NCI-H774 (cell line): ENCODE data around the gene EED.
A peak's percentile ranks its signal among the peaks of the same experiment; 100 is the strongest.
"Not testable (repeated sequence)": the region's sequence is repeated elsewhere in the genome, so short reads cannot be mapped to it uniquely, and the experiment has no call there.

Experiments used
- DNase-seq: peaks from one replicate; lab custom pipeline; 2025; lab: John Stamatoyannopoulos, UW

EED gene

DNA sequence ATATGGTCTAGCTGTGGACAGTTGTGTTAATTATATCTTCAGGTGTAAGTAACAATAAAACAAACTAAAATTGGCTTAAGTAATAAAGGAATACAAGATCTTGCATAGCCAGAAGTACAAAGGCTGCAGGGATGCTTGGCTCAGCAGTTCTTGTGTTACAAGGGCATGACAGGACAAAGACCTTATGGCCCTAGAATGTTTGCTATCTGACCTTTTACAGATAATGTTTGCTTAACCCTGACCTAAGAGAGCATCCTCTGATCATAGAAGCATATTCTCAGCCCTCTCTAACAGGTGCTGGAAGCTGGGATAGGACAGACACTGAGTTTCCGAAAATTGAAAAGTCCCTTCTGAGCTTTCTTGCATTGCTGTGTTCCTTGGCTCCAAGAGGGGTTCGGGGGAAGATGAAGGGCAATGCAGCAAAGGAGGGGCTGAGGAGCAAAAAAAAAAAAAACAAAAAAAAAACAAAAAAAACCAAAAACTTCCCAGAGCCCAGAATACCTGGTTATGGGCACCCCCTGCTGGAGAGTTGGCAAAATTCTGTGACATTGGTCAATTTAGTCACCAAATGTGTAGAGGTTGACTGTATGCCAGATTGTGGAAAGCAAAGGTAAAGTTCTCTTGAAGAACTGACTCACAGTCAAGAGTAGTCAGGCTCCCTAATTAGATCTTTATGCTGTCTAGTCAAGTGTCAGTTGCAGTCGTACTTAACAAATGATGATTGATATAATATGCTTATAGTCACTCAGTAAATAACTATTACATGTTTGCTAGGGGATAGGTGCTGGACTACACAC lies 47.1 kb downstream of the EED start:
- peak; percentile 64 for DNase-seq

GRCh38 chr11:86292912-86293616 lies 48.5 kb downstream of the EED start:
- DNase-seq = no peak

- no peak for DNase-seq
These were observed 49.5 kb downstream of the EED start for GRCh38 chr11:86294026-86294425.

DNA sequence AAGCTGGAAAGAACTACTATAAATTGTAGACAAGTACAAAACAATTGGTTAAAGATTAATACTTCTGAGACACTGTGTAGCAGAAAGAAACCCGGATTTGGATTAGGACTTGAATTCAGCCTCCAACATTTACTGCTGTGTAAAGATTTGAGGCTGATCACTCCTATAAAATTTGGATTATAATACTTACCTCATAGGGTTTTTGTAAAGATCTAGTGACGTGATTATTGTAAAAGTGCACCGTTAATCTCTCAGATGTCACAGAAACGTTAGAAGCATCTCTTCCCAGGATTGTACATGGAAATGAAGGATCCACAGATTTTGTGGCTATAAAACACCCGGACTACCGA lies 57.2 kb downstream of the EED start:
- DNase-seq = no peak

- peak; percentile 98 for DNase-seq
These were observed 57.7 kb downstream of the EED start, which contains the start of gene HIKESHI for GRCh38 chr11:86302092-86302793. Gene HIKESHI, plus strand, starts transcription at chr11:86302240. Its CDS starts 209 bp downstream, at chr11:86302449.

DNA sequence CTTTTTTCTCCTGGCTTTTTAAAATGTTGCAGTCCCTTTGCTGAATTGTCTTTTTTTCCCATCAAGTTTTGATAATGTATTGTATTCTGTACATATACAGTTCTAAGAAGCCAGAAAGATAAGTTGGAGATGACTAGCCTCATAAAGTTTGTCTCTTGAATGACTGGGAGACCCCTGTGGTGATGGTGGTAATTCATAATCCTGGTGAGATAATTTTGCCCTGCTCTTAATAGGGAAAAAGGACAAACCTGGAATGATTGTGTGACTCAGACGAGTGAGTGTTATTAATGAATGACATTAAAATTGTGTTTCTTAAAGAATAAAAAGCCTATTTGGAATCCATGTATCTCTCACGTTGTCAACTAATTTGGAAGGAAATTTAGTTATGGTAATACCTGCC lies 58.7 kb downstream of the EED start:
- DNase-seq = no peak

GRCh38 chr11:86308710-86309109 lies 64.2 kb downstream of the EED start:
- not testable (repeated sequence) for DNase-seq

DNA sequence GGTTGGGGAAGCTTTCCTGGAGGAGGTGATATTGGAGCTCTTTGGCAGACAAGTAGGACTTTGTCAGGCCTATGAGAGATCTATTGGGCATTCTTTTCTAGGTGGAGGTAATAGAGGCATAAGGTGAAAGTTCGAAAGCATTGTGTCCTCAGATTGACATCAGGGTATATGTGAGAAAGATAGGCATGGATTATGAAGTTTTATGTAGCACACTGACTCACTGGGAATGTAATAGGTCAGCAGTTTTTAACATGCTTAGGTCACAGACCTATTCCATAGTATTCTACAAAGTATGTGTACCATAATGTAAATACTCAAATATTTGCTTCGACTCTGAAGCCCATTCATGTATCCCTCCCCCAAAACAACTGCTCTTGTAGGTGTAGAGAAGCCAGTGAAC lies 69.2 kb downstream of the EED start:
- no peak for DNase-seq

DNA sequence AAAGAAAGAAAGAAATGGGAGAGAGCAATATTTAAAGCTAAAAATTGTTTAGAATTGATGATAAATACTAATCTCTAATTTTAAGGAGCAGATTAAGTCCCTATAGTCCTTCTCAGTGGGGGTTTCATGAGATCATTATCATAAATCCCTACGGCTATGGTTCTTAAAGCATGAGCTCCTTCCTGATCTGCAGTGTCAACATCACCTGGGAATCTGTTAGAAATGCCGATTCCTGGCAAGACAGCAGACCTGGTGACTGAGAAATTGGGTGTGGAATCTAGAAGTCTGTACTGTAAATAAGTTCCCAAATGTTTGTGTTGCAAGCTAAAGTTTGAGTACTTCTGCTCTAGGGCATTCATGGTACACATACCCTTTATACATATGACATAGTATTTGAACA lies 70.1 kb downstream of the EED start:
- DNase-seq = no peak
